Upper lobe of left lung (tissue), 6 donors: ENCODE measurements around the gene PSMB5. TPM values are rescaled to one million over a fixed set of nuclear protein-coding genes. Genes with fewer than 3 reads are reported as not detected.
A peak's percentile ranks its signal among the peaks of the same experiment; 100 is the strongest.

Experiments
- ATAC-seq, 2 donors: fragments of 200-7000 bp; cut with Tn5 transposase; one replicate each; pipeline ENCODE4 v1.9.1; 2022; ENCODE audit warnings: mild to moderate bottlenecking in 2 of 2, moderate library complexity in 2 of 2; ENCODE audit not compliant: low FRiP score in 2 of 2
- DNase-seq, 2 donors: peaks; one replicate each; pipeline ENCODE4 v3.0.0-alpha.2; 2019 to 2020
- H3K27ac ChIP-seq, 4 donors: fragments of 200-600 bp; sonication (generic); one replicate each; pipeline ENCODE4 v1.5.1; 2016 to 2019
- H3K27me3 ChIP-seq, 4 donors: fragments of 200-600 bp; sonication (generic); one replicate each; pipeline ENCODE4 v1.5.1; 2017 to 2019
- H3K36me3 ChIP-seq, 4 donors: fragments of 200-600 bp; sonication (generic); one replicate each; pipeline ENCODE4 v1.5.1; 2016 to 2019
- H3K4me1 ChIP-seq, 4 donors: fragments of 200-600 bp; sonication (generic); one replicate each; pipeline ENCODE4 v1.5.1; 2018 to 2019
- H3K4me3 ChIP-seq, 4 donors: fragments of 200-600 bp; sonication (generic); one replicate each; pipeline ENCODE4 v1.5.1; 2017 to 2019; ENCODE audit warnings: mild to moderate bottlenecking in 2 of 4, moderate library complexity in 1 of 4
- H3K9me3 ChIP-seq, 4 donors: fragments of 200-600 bp; sonication (generic); one replicate each; pipeline ENCODE4 v1.5.1; 2018 to 2019
- CTCF ChIP-seq, 6 experiments: fragments of 450-650 bp in 4 of 6; fragments of 200-600 bp in 2 of 6; sonication (generic) in 2 of 6; IDR thresholded peaks; one replicate each; pipeline ENCODE4 v1.5.1; 2016 to 2019; ENCODE audit warnings: antibody characterized with exemption in 6 of 6
- EP300 ChIP-seq, 4 donors: sonication (generic); formaldehyde crosslinking; IDR thresholded peaks; one replicate each; pipeline ENCODE4 v1.5.1; 2017; ENCODE audit warnings: antibody characterized with exemption in 4 of 4, control low read depth in 2 of 4
- POLR2A ChIP-seq, 4 donors: fragments of 450-650 bp; IDR thresholded peaks; one replicate each; pipeline ENCODE4 v1.5.1; 2016 to 2017; ENCODE audit warnings: antibody characterized with exemption in 4 of 4, mild to moderate bottlenecking in 2 of 4
- POLR2AphosphoS5 ChIP-seq, 2 donors: sonication (generic); formaldehyde crosslinking; IDR thresholded peaks; one replicate each; pipeline ENCODE4 v1.5.1; 2017; ENCODE audit warnings: antibody characterized with exemption in 2 of 2
- WGBS, 2 donors: methylation state at CpG; one replicate each; pipeline ENCODE4 v1.1.5; 2017 to 2018; 5-methylcytosine and 5-hydroxymethylcytosine counted together
- total RNA-seq, 6 donors: library from RNA; depleted of rRNA in 4 of 6; stranded (reverse); fragments of >200 nt in 4 of 6; gene quantifications; one replicate each; pipeline versions ENCODE4 v1.1.0 to v1.2.1, GENCODE V29; 2016 to 2021
- donor health status: DM: no; HTN: no; CAD: no; lungs with moderate emphysema.
- donor health status: DM: no; HTN: yes; CAD: no; lungs with severe emphysema.

Gene PSMB5
- total RNA-seq, 6 donors from 2014 or later: 58.7 to 147 (median 86.1) TPM

- Histone ChIP-seq H3K4me1 (peaks cover 17 to 43% (median 34%) of the 10 kb centered on the region in 4 donors), H3K36me3 (peaks cover 30 to 74% (median 60%) of the 10 kb centered on the region in 4 donors), H3K27ac (peak overlapping the region; percentile 73 to 85 (median 85)), H3K4me3 (peak overlapping the region; percentile 14 to 61 (median 50)), H3K9me3 (no peaks in the 10 kb centered on the region), H3K27me3 (no peaks in the 10 kb centered on the region)
- no peak for TF ChIP-seq EP300 (IDR thresholded peaks at IDR 0.05)
- peak; percentile 67 to 73 for TF ChIP-seq POLR2AphosphoS5 (IDR thresholded peaks at IDR 0.05)
- TF ChIP-seq CTCF (IDR thresholded peaks at IDR 0.05): no peak
- TF ChIP-seq POLR2A (IDR thresholded peaks at IDR 0.05): peak in 1 of 4 donors; percentile 46
- DNase-seq (peak; percentile 46 to 88), ATAC-seq (peak; percentile 93 to 96)
- WGBS, 2 donors: 2% methylated on average over 14 of the region's 14 CpGs
Measured at GRCh38 chr14:23071244-23071920, 36.7 kb upstream of the PSMB5 start.

GRCh38 chr14:23070262-23071129 is 35.8 kb upstream of the PSMB5 start:
- no peaks in the 10 kb centered on the region for H3K27me3 ChIP-seq
- peak overlapping the region; percentile 73 to 85 (median 85) for H3K27ac ChIP-seq
- no peak for ATAC-seq
- DNase-seq: peak in 1 of 2 donors; percentile 14
- peak overlapping the region in 3 of 4 donors; percentile 40 to 61 (median 61) for H3K4me3 ChIP-seq
- TF ChIP-seq POLR2A (IDR thresholded peaks at IDR 0.05) (no peak), CTCF (IDR thresholded peaks at IDR 0.05) (no peak), EP300 (IDR thresholded peaks at IDR 0.05) (no peak), POLR2AphosphoS5 (IDR thresholded peaks at IDR 0.05) (no peak)
- H3K36me3 ChIP-seq: peaks cover 23 to 74% (median 60%) of the 10 kb centered on the region in 4 donors
- 20 to 21% methylated on average over 10 of the region's 10 CpGs for WGBS, 2 donors
- H3K4me1 ChIP-seq: peaks cover 17 to 43% (median 34%) of the 10 kb centered on the region in 4 donors
- no peaks in the 10 kb centered on the region for H3K9me3 ChIP-seq

DNA sequence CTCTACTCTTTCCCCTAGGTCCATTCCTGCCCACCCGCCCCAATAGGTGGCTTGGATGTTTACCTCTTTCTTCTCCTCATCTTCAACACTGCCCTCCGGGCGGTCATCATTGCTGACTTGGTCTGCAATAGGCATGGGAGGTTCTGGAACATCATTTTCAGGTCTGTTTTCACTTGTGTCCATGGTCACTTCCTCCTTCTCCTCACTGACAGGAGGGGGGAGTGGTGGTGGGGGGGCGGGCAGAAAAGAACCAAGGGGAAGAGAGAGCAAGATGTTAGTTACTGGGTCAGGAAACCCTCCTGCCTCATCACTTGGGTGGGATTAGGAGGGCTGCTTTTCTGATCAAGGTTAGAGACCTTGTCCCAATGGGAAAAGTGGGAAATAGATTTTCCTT is 34.7 kb upstream of the PSMB5 start:
- TF ChIP-seq CTCF (IDR thresholded peaks at IDR 0.05) (no peak), POLR2AphosphoS5 (IDR thresholded peaks at IDR 0.05) (no peak), EP300 (IDR thresholded peaks at IDR 0.05) (no peak), POLR2A (IDR thresholded peaks at IDR 0.05) (no peak)
- no peak for DNase-seq
- no peaks in the 10 kb centered on the region for H3K27me3 ChIP-seq

GRCh38 chr14:23068789-23069412 is 34.2 kb upstream of the PSMB5 start:
- DNase-seq (peak in 1 of 2 donors; percentile 82), ATAC-seq (peak; percentile 90 to 91)
- WGBS, 2 donors: 30% methylated on average over 8 of the region's 8 CpGs
- Histone ChIP-seq H3K27me3 (no peaks in the 10 kb centered on the region), H3K27ac (peak overlapping the region in 2 of 4 donors; percentile 34 to 85), H3K9me3 (no peaks in the 10 kb centered on the region), H3K36me3 (peaks cover 18 to 74% (median 64%) of the 10 kb centered on the region in 4 donors), H3K4me1 (peaks cover 17 to 43% (median 34%) of the 10 kb centered on the region in 4 donors), H3K4me3 (no peak overlapping the region)
- TF ChIP-seq CTCF (IDR thresholded peaks at IDR 0.05) (peak; percentile 88 to 95 (median 93)), EP300 (IDR thresholded peaks at IDR 0.05) (no peak)

More for the DNA sequence above, 34.7 kb upstream of the PSMB5 start:
- 73 to 81% methylated on average over 4 of the region's 4 CpGs for WGBS, 2 donors
- H3K36me3 ChIP-seq: peaks cover 16 to 74% (median 63%) of the 10 kb centered on the region in 4 donors
- no peak for ATAC-seq
- H3K9me3 ChIP-seq: no peaks in the 10 kb centered on the region
- H3K27ac ChIP-seq: peak overlapping the region in 1 of 4 donors; percentile 85
- H3K4me3 ChIP-seq: no peak overlapping the region
- peaks cover 17 to 43% (median 34%) of the 10 kb centered on the region in 4 donors for H3K4me1 ChIP-seq
